ACC112 (cell line): Measurements from ENCODE around the gene PPP3R1.

Experiments
- H2AFZ ChIP-seq: fragments of 200-600 bp; sonication (generic); one replicate; pipeline ENCODE4 v1.6.0; 2017; ENCODE audit warnings: antibody characterized with exemption, low read length; ENCODE audit not compliant: unreplicated experiment
- H3K27ac ChIP-seq: fragments of 200-600 bp; sonication (generic); 2 replicates; pipeline ENCODE4 v1.5.1; 2014; ENCODE audit warnings: low read depth, mild to moderate bottlenecking, antibody characterized with exemption, low read length, moderate library complexity
- H3K27me3 ChIP-seq: fragments of 200-600 bp; sonication (generic); 2 replicates; pipeline ENCODE4 v1.6.1; 2014; ENCODE audit warnings: mild to moderate bottlenecking, antibody characterized with exemption, low read length, moderate library complexity, mixed read lengths; ENCODE audit not compliant: insufficient read depth
- H3K36me3 ChIP-seq: fragments of 200-600 bp; sonication (generic); 2 replicates; pipeline ENCODE4 v1.6.1; 2016; ENCODE audit warnings: mild to moderate bottlenecking, antibody characterized with exemption, low read length, moderate library complexity, mixed read lengths; ENCODE audit not compliant: insufficient read depth
- H3K4me1 ChIP-seq: fragments of 200-600 bp; sonication (generic); one replicate; pipeline ENCODE4 v1.6.1; 2016; ENCODE audit warnings: low read length, mixed read lengths; ENCODE audit not compliant: insufficient read depth, unreplicated experiment, control insufficient read depth
- H3K4me3 ChIP-seq: fragments of 200-600 bp; sonication (generic); 2 replicates; pipeline ENCODE4 v1.5.1; 2014; ENCODE audit warnings: mild to moderate bottlenecking, low read depth, low read length
- H3K79me2 ChIP-seq: fragments of 200-600 bp; sonication (generic); one replicate; pipeline ENCODE4 v1.6.0; 2016; ENCODE audit warnings: low read length; ENCODE audit not compliant: control insufficient read depth, unreplicated experiment, insufficient read depth

Gene PPP3R1

GRCh38 chr2:68245672-68246071 is 6.7 kb downstream of the PPP3R1 start:
- no peak overlapping the region for H2AFZ ChIP-seq
- peaks cover 51% of the 10 kb centered on the region for H3K4me1 ChIP-seq
- H3K36me3 ChIP-seq: peaks cover under 1% of the 10 kb centered on the region; the same call in 1 of the 2 replicates
- no peaks in the 10 kb centered on the region for H3K27me3 ChIP-seq
- peaks cover 100% of the 10 kb centered on the region for H3K79me2 ChIP-seq
- H3K27ac ChIP-seq: no peak overlapping the region; the same call in 1 of the 2 replicates
- no peak overlapping the region for H3K4me3 ChIP-seq

- no peak overlapping the region for H3K4me3 ChIP-seq
- peaks cover 53% of the 10 kb centered on the region for H3K4me1 ChIP-seq
- no peak overlapping the region for H2AFZ ChIP-seq
- no peaks in the 10 kb centered on the region for H3K36me3 ChIP-seq
- no peaks in the 10 kb centered on the region for H3K27me3 ChIP-seq
- H3K79me2 ChIP-seq: peaks cover 100% of the 10 kb centered on the region
- no peak overlapping the region for H3K27ac ChIP-seq
Observed at GRCh38 chr2:68245066-68245465, 7.3 kb downstream of the PPP3R1 start.

DNA sequence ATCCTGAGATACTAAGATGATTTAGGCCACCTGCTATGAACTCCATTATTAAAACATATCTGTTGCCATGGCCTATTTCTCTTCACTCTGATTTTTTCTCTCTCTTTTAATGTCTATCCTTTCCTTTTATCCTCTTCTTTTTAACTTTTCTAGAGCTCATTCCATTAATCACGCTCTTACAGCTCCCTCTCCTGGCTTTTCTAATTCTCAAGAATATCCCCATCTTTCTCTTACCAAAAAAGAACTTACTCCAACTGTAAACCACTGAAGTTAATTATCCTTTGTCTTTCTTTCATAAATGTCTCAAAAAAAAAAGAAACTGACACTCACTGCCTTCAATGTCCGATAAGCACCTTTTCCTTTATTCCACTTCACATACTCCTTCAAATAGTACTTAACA is 7.9 kb downstream of the PPP3R1 start:
- H3K36me3 ChIP-seq: no peaks in the 10 kb centered on the region
- peaks cover 54% of the 10 kb centered on the region for H3K4me1 ChIP-seq
- H3K4me3 ChIP-seq: no peak overlapping the region; the same call in 1 of the 2 replicates
- H3K27me3 ChIP-seq: no peaks in the 10 kb centered on the region
- H2AFZ ChIP-seq: no peak overlapping the region
- peaks cover 100% of the 10 kb centered on the region for H3K79me2 ChIP-seq
- no peak overlapping the region for H3K27ac ChIP-seq

GRCh38 chr2:68241732-68242131 is 10.6 kb downstream of the PPP3R1 start:
- no peak overlapping the region for H3K4me3 ChIP-seq
- no peak overlapping the region for H3K27ac ChIP-seq
- H2AFZ ChIP-seq: no peak overlapping the region
- H3K79me2 ChIP-seq: peaks cover 100% of the 10 kb centered on the region
- H3K4me1 ChIP-seq: peaks cover 59% of the 10 kb centered on the region
- no peaks in the 10 kb centered on the region for H3K27me3 ChIP-seq
- no peaks in the 10 kb centered on the region for H3K36me3 ChIP-seq

GRCh38 chr2:68240446-68240845 is 11.9 kb downstream of the PPP3R1 start:
- H3K27ac ChIP-seq: peak overlapping the region; percentile 75; the same call in 1 of the 2 replicates
- peaks cover 100% of the 10 kb centered on the region for H3K79me2 ChIP-seq
- H3K27me3 ChIP-seq: no peaks in the 10 kb centered on the region
- H3K4me1 ChIP-seq: peaks cover 65% of the 10 kb centered on the region
- H3K4me3 ChIP-seq: no peak overlapping the region; the same call in 1 of the 2 replicates
- no peak overlapping the region for H2AFZ ChIP-seq
- H3K36me3 ChIP-seq: no peaks in the 10 kb centered on the region

DNA sequence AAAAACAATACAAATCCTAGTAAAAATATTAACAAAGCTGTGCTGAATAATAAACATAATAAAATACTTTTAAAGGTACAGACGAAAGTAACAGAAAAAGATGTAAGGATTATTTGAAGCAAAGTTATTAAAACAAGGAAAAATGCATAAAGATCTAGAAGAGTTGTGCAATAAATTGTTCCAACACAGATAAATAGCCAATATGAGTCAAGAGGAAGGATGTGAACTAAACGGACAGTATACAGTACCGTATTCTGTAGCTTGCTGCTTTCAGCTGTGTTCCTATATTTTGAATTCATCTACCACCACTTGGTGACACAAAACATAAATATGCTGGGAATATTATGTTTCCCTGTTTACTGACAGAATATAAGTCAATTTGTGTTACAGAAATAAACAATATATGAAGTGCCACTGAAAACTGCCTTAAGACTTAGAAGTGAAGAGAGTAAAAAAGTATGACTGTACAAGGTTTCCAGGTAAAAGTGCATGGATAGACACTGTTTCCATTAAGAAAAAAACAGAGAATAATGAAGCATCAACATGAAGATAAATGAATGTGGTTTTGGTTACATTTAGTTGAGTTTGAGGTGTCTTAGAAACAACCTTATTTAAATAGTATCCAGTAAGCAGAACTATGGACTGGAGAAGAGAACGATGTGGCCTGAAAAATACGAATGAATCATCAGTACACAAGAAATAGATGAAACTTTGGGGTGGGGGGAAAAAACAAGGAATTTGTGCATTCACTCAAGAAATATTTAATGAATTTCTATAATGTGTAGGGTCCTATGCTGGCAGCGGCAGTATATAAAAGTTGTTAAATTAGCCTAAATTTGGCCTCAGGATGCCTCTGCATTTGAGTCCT is 13.1 kb downstream of the PPP3R1 start:
- no peak overlapping the region for H2AFZ ChIP-seq
- peaks cover 62% of the 10 kb centered on the region for H3K4me1 ChIP-seq
- no peaks in the 10 kb centered on the region for H3K36me3 ChIP-seq

DNA sequence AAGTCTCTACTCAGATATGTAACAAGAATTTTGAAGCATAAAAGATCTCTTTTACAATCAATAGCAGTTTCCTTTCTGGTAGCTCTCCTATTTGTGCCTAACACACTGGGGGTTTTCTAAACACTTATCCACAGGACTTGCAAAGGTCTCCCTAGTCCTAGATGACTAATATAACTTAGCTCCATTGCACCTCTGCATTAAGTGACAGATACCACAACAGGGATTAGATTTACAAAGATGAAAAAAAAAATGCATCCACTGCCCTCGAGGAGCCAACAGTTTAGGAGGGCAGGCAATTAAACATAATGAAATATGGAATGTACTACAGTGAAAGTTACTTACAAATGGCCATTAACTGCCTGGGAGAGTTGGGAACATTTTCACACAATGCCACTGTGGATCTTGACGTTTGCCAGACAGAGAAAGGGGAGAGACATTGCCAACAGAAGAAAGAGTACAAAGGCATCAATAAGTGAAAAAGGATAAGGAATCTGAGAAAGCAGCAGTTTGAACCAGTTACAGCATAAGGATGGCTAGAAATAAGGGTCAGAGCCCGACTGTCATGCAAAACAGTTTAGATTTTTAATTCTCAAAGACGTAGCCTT is 14.3 kb downstream of the PPP3R1 start:
- Histone ChIP-seq H3K4me1 (peaks cover 53% of the 10 kb centered on the region), H3K4me3 (peak overlapping the region; percentile 55), H3K27ac (peak overlapping the region; percentile 75)

More for the DNA sequence above, 13.1 kb downstream of the PPP3R1 start:
- peaks cover 100% of the 10 kb centered on the region for H3K79me2 ChIP-seq
- peak overlapping the region; percentile 55 for H3K4me3 ChIP-seq
- H3K27me3 ChIP-seq: no peaks in the 10 kb centered on the region
- H3K27ac ChIP-seq: peak overlapping the region; percentile 75

GRCh38 chr2:68237404-68237803 is 14.9 kb downstream of the PPP3R1 start:
- Histone ChIP-seq H3K27me3 (no peaks in the 10 kb centered on the region), H3K36me3 (no peaks in the 10 kb centered on the region), H3K27ac (peak overlapping the region; percentile 75), H3K79me2 (peaks cover 100% of the 10 kb centered on the region), H3K4me1 (peaks cover 52% of the 10 kb centered on the region), H2AFZ (no peak overlapping the region), H3K4me3 (peak overlapping the region; percentile 55)

More for the DNA sequence above, 14.3 kb downstream of the PPP3R1 start:
- H3K27me3 ChIP-seq: no peaks in the 10 kb centered on the region
- H2AFZ ChIP-seq: no peak overlapping the region
- H3K36me3 ChIP-seq: no peaks in the 10 kb centered on the region
- H3K79me2 ChIP-seq: peaks cover 100% of the 10 kb centered on the region

- peaks cover 98% of the 10 kb centered on the region for H3K79me2 ChIP-seq
- no peak overlapping the region for H2AFZ ChIP-seq
- H3K4me3 ChIP-seq: peak overlapping the region; percentile 55; the same call in 1 of the 2 replicates
- H3K4me1 ChIP-seq: peaks cover 52% of the 10 kb centered on the region
- no peaks in the 10 kb centered on the region for H3K27me3 ChIP-seq
- H3K36me3 ChIP-seq: no peaks in the 10 kb centered on the region
- H3K27ac ChIP-seq: peak overlapping the region; percentile 75
Observed at GRCh38 chr2:68236876-68237275, 15.5 kb downstream of the PPP3R1 start.

DNA sequence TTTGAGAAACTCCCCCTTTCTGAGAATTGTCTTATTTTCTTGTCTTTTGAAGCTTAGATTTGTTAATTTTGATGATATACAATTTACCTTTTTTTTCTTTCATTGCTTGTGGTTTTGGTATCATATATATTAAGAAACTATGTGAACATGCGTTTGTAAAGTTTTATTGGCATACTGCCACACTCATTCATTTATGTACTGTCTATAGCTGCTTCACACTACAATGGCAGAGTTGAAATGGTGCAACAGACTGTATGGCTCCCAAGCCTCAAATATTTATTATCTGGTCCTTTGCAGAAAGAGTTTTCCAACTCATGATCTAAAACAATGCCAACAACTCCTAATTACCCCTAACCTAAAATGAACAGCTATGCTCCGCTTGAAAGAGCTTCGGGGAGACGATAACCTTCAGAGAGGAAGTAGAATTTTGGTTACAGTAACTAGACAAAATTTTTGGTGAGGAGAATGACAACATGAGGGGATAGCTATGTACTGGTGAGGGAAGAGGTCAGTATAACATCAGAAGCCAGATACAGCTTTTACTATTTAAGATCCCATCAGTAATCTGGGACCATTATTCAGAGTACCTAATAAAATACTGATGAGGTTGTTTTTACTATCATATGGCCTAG is 16.1 kb downstream of the PPP3R1 start:
- H3K4me3 ChIP-seq: 0 out of 2 replicates have a peak overlapping the region, but pooled peaks have one; percentile 55
- H3K27me3 ChIP-seq: no peaks in the 10 kb centered on the region
- no peak overlapping the region for H2AFZ ChIP-seq
- peak overlapping the region; percentile 75; the same call in 1 of the 2 replicates for H3K27ac ChIP-seq
- H3K79me2 ChIP-seq: peaks cover 98% of the 10 kb centered on the region
- H3K4me1 ChIP-seq: peaks cover 57% of the 10 kb centered on the region
- H3K36me3 ChIP-seq: no peaks in the 10 kb centered on the region
